PFSK-1 (cell line): ENCODE results near the gene CACNG4.

Source experiments
- FOXP2 ChIP-seq: optimal IDR thresholded peaks from 2 replicates; pipeline ENCODE3; 2011; ENCODE audit warnings: borderline replicate concordance, control low read depth, inconsistent platforms; ENCODE audit not compliant: insufficient read depth; ENCODE audit errors: extremely low read length, extremely low read depth
- POLR2AphosphoS5 ChIP-seq: IDR thresholded peaks from 2 replicates; pipeline ENCODE4 v1.6.1; 2012; ENCODE audit warnings: low read depth, mild to moderate bottlenecking, control low read depth, low read length, moderate library complexity
- REST ChIP-seq, 2 experiments: IDR thresholded peaks; 2 replicates each; pipeline versions ENCODE4 v1.6.1 to v1.8.0; 2011 to 2012; ENCODE audit warnings: low read depth in 2 of 2, low read length in 2 of 2, control low read depth in 1 of 2, inconsistent platforms in 1 of 2, mild to moderate bottlenecking in 1 of 2, moderate library complexity in 1 of 2; ENCODE audit not compliant: insufficient read depth in 1 of 2
- SIN3A ChIP-seq: IDR thresholded peaks from 2 replicates; pipeline ENCODE4 v1.6.1; 2012; ENCODE audit warnings: mild to moderate bottlenecking, low read length, moderate library complexity, borderline replicate concordance; ENCODE audit not compliant: insufficient read depth
- TAF1 ChIP-seq: IDR thresholded peaks from 2 replicates; pipeline ENCODE4 v1.6.1; 2012; ENCODE audit warnings: low read length, control low read depth, borderline replicate concordance; ENCODE audit not compliant: insufficient read depth

The CACNG4 gene

DNA sequence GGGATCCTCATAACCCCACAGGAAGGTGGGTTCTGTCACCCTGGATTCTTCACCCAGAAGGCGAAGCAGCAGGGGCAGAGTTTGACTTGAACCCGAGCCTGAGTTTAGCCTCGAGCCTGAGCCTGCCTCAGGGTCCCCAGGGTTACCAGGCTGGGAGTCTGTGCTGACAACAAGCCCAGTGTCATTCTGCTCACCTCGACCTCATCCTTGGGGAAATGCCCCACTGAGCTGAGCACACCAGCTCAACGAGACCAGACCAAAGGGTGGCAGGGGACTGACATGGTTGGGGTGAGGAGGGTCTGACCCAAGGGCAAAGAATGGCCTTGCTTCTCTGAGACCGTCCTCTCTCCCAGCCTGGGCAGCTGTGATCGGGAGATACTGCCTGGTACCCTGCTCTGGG is 20.2 kb downstream of the CACNG4 start:
- TF ChIP-seq REST (IDR thresholded peaks at IDR 0.05; ENCODE audit: insufficient read depth in 1 of 2, low read depth in 2 of 2, low read length in 2 of 2) = no peak
- no peak for TF ChIP-seq FOXP2
- no peak for TF ChIP-seq POLR2AphosphoS5
- no peak for TF ChIP-seq TAF1
- no peak for TF ChIP-seq SIN3A

DNA sequence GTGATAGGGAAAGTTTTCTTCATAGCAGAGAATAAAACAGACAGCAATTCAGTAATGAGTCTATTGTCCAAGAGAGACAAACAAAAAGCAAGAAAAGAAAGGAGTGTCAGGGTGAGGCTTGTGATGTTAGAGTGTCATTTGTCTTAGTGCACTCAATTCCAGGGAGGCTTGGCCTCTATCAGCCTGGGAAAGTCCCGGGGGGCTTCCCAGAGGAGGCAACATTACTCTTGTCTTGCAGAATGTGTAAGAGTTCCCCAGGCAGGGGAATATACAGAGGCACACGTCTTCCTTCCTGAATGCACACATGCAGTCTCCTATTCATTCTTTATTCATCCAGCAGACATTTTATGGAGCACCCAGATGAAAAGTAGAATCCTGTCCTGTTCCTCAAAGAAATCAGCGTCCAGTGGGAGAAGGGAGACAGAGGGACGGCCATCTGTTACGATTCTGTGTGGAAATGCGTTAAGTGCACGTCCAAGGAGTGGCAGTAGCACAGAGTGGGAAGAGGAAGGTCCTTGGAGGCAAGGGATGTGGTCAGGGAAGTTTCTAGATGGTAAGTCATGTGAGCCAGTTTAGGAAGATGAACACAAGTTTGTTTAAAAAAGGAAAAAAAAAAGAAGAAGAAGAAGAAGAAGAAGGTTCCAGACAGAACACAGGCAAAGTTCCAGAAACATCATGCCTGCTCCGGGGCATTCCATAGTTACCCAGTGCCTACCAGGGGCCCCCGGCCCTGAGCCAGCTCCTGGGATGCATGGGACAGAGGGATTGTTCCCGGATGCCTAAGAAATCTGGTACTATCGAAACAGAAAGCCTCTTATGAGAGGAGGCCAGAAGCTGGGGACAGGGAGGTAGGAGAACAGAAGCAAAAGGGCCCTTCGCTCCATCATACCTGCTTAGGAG is 21.1 kb downstream of the CACNG4 start:
- TF ChIP-seq TAF1 (no peak), SIN3A (no peak), REST (IDR thresholded peaks at IDR 0.05; ENCODE audit: insufficient read depth in 1 of 2, low read depth in 2 of 2, low read length in 2 of 2) (no peak), FOXP2 (no peak), POLR2AphosphoS5 (no peak)

- TF ChIP-seq TAF1 (no peak), FOXP2 (no peak), POLR2AphosphoS5 (no peak), SIN3A (no peak), REST (IDR thresholded peaks at IDR 0.05; ENCODE audit: insufficient read depth in 1 of 2, low read depth in 2 of 2, low read length in 2 of 2) (no peak)
Measured at GRCh38 chr17:66986659-66987058, 22.2 kb downstream of the CACNG4 start.

DNA sequence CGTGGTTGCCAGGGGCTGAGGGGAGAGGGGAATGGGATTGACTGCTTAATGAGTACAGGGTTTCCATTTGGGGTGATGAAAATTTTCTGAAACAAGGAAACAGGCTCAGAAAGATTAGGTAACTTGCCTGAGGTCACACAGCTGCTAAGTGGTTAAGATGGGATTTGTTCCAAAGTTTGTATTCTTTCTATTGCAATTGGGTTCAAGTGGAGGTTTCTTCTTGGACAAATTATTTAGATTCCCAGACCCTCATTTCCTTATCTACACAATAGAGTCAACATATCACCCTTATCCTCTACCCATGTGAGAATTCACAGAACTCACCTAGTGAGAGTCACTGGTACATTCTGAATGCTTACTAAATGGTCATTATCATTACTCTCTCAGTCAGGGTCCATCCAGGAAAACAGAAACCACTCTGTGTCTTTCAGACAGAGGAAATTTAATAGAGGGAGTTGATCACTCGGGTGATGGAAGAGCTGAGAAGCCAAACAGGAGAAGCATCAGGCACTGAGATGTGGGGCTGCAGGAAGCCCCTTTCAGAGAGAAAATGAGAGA is 22.6 kb downstream of the CACNG4 start:
- TF ChIP-seq POLR2AphosphoS5 (no peak), SIN3A (no peak), TAF1 (no peak), FOXP2 (no peak), REST (IDR thresholded peaks at IDR 0.05; ENCODE audit: insufficient read depth in 1 of 2, low read depth in 2 of 2, low read length in 2 of 2) (no peak)
